GM12891 (cell line): ENCODE results near the gene BTRC.

Experiments
- DNase-seq: peaks from one replicate; pipeline ENCODE4 v3.0.0; 2011; ENCODE audit warnings: low spot score; ENCODE audit not compliant: insufficient read length
- FAIRE-seq: peaks from 2 replicates; lab custom pipeline; 2011; peaks lifted over from hg19 to GRCh38; lab: Jason Lieb, UNC
- PAX5 ChIP-seq: IDR thresholded peaks from 2 replicates; pipeline ENCODE4 v1.6.1; 2011; ENCODE audit warnings: low read length, moderate library complexity, mild to moderate bottlenecking; ENCODE audit not compliant: insufficient read depth, severe bottlenecking
- POLR2A ChIP-seq: IDR thresholded peaks from 2 replicates; pipeline ENCODE4 v1.6.1; 2011; ENCODE audit warnings: low read depth, low read length, control low read depth
- POLR2AphosphoS5 ChIP-seq: IDR thresholded peaks from 2 replicates; pipeline ENCODE4 v1.6.1; 2011; ENCODE audit warnings: low read depth, low read length, control low read depth
- POU2F2 ChIP-seq: IDR thresholded peaks from 2 replicates; pipeline ENCODE4 v1.6.1; 2011; ENCODE audit warnings: low read depth, mild to moderate bottlenecking, control low read depth, low read length, moderate library complexity
- SPI1 ChIP-seq: IDR thresholded peaks from 2 replicates; pipeline ENCODE4 v1.6.1; 2011; ENCODE audit warnings: low read depth, low read length, control low read depth
- TAF1 ChIP-seq: IDR thresholded peaks from 2 replicates; pipeline ENCODE4 v1.6.1; 2011; ENCODE audit warnings: low read depth, low read length, control low read depth

BTRC gene

DNA sequence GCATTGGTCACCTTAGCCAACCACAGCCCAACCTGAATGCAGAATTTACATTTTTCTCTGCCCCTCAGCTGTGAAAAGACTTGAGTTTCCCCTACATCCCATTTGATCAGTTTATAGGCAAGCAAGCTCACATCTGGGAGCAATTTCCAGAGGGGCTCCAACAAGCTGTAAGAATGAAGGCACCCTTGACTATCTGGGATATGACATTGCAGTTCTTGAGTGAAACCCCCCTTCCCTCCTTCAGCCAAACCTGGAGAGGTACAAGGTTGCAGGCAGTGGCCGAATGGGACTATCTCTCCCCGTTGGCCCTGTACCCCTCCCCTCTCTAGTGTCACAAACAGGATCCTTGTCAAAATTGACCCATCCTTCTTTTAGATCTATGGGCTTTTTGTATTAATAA is 203.6 kb downstream of the BTRC start:
- no peak for FAIRE-seq
- no peak for DNase-seq
- TF ChIP-seq PAX5 = no peak
- TF ChIP-seq POLR2AphosphoS5 = no peak
- TF ChIP-seq TAF1 = no peak
- no peak for TF ChIP-seq POLR2A
- TF ChIP-seq SPI1 = no peak
- TF ChIP-seq POU2F2 = no peak

DNA sequence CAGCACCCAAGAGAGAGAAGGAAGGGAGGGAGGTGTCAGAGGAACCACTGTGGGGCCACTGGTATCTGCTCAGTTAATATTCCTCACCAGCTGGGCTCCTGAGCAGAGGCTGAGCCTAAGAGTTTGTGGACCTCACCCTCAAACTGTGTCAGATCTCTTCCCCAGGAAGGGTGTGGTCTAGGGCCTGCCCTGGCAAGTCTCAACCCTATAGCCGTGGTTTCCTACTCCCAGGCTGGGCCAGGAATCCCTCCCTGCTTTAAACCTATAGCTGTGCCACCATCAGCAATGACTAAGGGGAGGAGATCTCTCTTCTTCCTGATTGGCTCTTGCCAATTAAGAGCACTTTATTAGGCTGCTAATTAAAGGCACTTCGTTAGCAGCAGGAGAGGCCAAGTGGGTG is 204.2 kb downstream of the BTRC start:
- no peak for DNase-seq
- TF ChIP-seq POLR2A (no peak), PAX5 (no peak), POU2F2 (no peak), SPI1 (no peak), TAF1 (no peak), POLR2AphosphoS5 (no peak)
- FAIRE-seq = peak; percentile 84

GRCh38 chr10:101558671-101559595 is 205.0 kb downstream of the BTRC start:
- TF ChIP-seq TAF1 (no peak), POU2F2 (no peak), PAX5 (no peak), POLR2AphosphoS5 (no peak), POLR2A (no peak), SPI1 (no peak)
- FAIRE-seq = no peak
- no peak for DNase-seq

DNA sequence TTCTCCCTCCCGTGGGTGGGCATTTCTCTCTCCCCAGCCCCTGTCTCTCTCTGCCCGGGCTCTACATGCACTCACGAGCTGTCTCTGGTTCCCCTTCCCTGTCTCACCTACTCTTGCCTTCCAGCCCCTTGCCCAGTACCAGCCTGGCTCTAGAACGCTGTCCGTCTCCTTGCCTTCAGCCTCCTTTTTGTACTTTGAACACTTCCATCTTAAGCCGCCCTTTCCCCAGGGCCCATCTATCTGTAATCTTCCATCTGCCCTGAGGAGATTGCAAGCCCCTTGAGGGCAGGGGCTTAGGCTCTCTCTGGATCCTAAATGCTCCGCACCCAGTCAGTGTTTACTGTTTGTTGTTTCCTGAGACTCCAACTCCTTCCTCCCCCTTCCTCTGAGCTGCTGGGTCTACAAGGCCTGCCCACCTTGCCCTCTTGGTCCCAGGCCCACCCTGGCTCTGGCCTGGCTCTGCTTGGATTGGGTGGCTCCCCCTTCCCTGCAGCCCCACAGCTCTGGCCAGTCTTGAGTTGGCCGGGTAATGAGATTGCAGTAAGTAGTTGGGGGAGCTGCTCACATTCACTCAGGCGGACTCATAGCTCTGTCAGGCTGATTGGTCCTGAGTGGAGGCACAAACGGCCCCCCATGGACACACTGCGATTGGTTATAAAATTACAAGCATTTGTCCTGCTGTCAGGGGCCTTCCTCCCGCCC is 205.8 kb downstream of the BTRC start:
- FAIRE-seq = no peak
- TF ChIP-seq PAX5 (no peak), POU2F2 (no peak), TAF1 (no peak), SPI1 (no peak), POLR2A (no peak), POLR2AphosphoS5 (no peak)

GRCh38 chr10:101560298-101561067 is 206.5 kb downstream of the BTRC start:
- peak; percentile 48 for FAIRE-seq
- TF ChIP-seq TAF1 (no peak), POU2F2 (no peak), PAX5 (no peak), POLR2AphosphoS5 (no peak), POLR2A (no peak), SPI1 (no peak)
- no peak for DNase-seq

More for the DNA sequence above, 205.8 kb downstream of the BTRC start:
- DNase-seq = no peak

DNA sequence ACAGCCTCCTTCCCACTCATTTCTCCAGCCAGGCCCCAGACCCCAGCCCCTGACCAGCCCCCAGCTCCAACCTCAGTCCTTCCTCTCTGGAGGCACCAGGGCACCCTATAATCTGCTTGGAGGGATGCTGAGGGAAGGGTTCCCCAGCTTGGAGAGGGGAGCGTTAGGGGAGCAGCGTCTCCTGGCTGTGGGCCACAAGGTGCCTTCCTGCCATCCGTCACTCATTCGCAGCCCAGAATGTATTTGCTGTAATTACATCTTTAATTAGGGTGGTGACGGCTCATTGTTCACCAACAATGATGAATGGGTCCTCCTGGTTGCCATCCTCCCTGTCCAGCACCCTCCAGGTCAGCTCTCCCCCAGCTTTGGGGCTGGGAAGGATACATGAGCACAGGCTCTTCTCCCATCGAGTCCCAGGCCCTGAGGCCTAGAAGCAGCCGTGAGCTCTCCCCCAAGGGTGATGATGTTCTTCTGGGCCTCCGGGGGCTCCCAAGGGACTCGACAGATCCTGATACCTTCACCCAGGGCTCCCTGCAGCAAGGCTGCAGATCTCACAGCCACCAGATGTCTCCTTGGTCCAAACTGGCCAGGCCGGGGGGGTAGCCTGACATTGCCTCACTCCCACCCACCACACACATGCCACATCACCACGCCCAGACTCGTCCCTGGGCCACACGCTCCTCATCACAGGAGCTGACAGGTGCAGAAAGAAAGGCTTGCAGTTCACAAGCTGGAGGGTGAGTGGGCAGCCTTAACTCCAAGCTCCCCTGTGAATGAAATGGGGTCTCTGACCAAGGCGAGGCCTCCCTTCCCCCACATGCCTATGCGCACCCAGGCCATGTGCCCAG is 207.3 kb downstream of the BTRC start:
- DNase-seq = no peak
- TF ChIP-seq PAX5 (no peak), SPI1 (no peak), POLR2AphosphoS5 (no peak), TAF1 (no peak), POLR2A (no peak), POU2F2 (no peak)
- FAIRE-seq = no peak

DNA sequence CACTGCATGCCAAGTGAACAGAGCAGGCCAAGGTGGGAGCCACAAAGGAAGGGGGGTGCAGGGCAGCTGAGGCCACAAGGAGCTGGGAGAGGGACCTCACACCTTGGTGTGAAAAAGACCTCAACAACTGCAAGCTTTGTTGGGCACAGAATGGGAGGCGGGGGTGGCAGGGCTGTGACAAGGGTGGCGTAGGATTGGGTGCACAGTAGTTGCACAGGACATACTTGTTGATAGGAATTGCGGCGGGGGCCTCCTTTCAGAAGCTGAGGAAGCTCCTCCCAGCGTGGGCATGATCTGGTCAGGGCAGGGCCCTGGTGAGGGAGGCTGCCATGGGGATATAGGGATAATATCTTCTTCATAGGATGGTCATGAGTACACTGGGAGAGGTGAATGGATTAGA is 208.3 kb downstream of the BTRC start:
- TF ChIP-seq TAF1 (no peak), POLR2A (no peak), POLR2AphosphoS5 (no peak), SPI1 (no peak), PAX5 (no peak), POU2F2 (no peak)
- FAIRE-seq (no peak), DNase-seq (no peak)

DNA sequence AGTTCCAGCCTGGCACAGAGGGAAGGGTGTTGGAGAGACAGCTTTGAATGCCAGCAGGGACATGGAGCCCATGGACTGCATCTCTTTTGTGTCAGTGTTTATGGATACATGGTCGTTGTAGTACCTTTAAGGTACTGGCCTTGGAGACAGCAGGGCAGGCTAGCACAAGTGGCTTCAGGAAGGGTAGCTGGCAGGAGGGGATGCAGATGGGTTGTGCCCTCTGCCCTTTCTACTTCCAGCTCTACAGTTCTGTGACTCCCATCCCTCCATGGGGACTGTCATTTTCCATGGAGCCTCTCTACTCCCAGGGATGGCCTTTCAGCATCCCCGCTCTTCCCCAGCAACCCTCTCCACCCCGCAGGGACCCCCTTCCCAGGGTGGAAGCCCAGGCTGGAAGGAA is 209.0 kb downstream of the BTRC start:
- TF ChIP-seq TAF1 (no peak), PAX5 (no peak), POU2F2 (no peak), SPI1 (no peak), POLR2AphosphoS5 (no peak), POLR2A (no peak)
- FAIRE-seq = no peak
- DNase-seq = no peak
